ENCODE measurements around the gene STXBP4.

DNA sequence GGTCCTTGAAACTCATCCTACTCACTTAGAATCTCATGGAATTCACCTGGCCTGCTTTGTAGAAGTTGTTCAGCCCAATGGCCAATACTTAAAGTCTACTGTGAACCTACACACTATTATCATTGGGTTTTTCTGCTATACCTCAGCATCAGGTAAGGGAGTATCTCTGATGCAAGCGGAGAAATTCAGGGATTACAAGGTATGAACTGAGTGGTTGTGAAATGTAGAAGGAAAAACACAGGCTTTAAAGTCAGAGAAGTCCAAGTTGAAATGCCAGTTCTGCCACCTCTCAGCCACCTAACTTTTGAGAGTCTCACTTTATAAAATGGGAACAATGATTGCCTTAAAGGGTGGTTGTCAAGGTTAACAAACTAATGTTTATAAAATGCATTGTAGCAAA lies 31.1 kb upstream of the STXBP4 start:
- TF ChIP-seq, protein P1, sequence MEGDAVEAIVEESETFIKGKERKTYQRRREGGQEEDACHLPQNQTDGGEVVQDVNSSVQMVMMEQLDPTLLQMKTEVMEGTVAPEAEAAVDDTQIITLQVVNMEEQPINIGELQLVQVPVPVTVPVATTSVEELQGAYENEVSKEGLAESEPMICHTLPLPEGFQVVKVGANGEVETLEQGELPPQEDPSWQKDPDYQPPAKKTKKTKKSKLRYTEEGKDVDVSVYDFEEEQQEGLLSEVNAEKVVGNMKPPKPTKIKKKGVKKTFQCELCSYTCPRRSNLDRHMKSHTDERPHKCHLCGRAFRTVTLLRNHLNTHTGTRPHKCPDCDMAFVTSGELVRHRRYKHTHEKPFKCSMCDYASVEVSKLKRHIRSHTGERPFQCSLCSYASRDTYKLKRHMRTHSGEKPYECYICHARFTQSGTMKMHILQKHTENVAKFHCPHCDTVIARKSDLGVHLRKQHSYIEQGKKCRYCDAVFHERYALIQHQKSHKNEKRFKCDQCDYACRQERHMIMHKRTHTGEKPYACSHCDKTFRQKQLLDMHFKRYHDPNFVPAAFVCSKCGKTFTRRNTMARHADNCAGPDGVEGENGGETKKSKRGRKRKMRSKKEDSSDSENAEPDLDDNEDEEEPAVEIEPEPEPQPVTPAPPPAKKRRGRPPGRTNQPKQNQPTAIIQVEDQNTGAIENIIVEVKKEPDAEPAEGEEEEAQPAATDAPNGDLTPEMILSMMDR (IDR thresholded peaks at IDR 0.05; ENCODE audit: insufficient read depth, low read depth, low read length) = no peak
- no peak for TF ChIP-seq EZH2 (IDR thresholded peaks at IDR 0.05; ENCODE audit: insufficient read depth, low read length)
